Smooth muscle cell (in vitro differentiated cells): ENCODE data around the gene TRAPPC11. TPM values are rescaled to one million over a fixed set of nuclear protein-coding genes. Genes with fewer than 3 reads are reported as not detected.

Experiments
- DNase-seq: peaks from one replicate; lab custom pipeline; 2025; ENCODE audit not compliant: unreplicated experiment; lab: John Stamatoyannopoulos, UW
- H2AFZ ChIP-seq: fragments of 200-600 bp; sonication (generic); 2 replicates; pipeline ENCODE4 v1.6.0; 2016; ENCODE audit warnings: antibody characterized with exemption, low read depth, mild to moderate bottlenecking
- H3F3A ChIP-seq: fragments of 200-600 bp; sonication (generic); 2 replicates; pipeline ENCODE4 v1.6.0; 2017; ENCODE audit warnings: antibody characterized with exemption, low read depth
- H3K27ac ChIP-seq: fragments of 200-600 bp; sonication (generic); 2 replicates; pipeline ENCODE4 v1.5.1; 2016; ENCODE audit warnings: low read depth, mild to moderate bottlenecking
- H3K27me3 ChIP-seq: fragments of 200-600 bp; sonication (generic); 2 replicates; pipeline ENCODE4 v1.6.1; 2016; ENCODE audit warnings: low read depth, mild to moderate bottlenecking
- H3K36me3 ChIP-seq: fragments of 200-600 bp; sonication (generic); 2 replicates; pipeline ENCODE4 v1.5.1; 2016; ENCODE audit warnings: low read depth
- H3K4me1 ChIP-seq: fragments of 200-600 bp; sonication (generic); 2 replicates; pipeline ENCODE4 v1.5.1; 2016; ENCODE audit warnings: low read depth
- H3K4me2 ChIP-seq: fragments of 200-600 bp; sonication (generic); 2 replicates; pipeline ENCODE4 v1.6.0; 2016; ENCODE audit warnings: mild to moderate bottlenecking
- H3K4me3 ChIP-seq: fragments of 200-600 bp; sonication (generic); 2 replicates; pipeline ENCODE4 v1.5.1; 2016; ENCODE audit warnings: mild to moderate bottlenecking
- H3K79me2 ChIP-seq: fragments of 200-600 bp; sonication (generic); 2 replicates; pipeline ENCODE4 v1.6.0; 2016; ENCODE audit warnings: low read depth, mild to moderate bottlenecking
- H3K9ac ChIP-seq: fragments of 200-600 bp; sonication (generic); 2 replicates; pipeline ENCODE4 v1.6.0; 2016; ENCODE audit warnings: low read depth
- H3K9me3 ChIP-seq: fragments of 200-600 bp; sonication (generic); replicated peaks from 2 replicates; pipeline ENCODE4 v1.5.1; 2016; ENCODE audit warnings: low read depth
- H4K20me1 ChIP-seq: fragments of 200-600 bp; sonication (generic); 2 replicates; pipeline ENCODE4 v1.6.0; 2016; ENCODE audit warnings: low read depth
- WGBS: methylation state at CpG from one replicate; pipeline ENCODE4 v1.1.7; 2016; ENCODE audit warnings: low lambda C conversion rate; 5-methylcytosine and 5-hydroxymethylcytosine counted together
- polyA plus RNA-seq: library from polyadenylated mRNA; unstranded; fragments of >200 nt; fragmentation: Nextera tagmentation; extraction: Ambion mirVana; gene quantifications from 2 replicates; pipeline ENCODE4 v1.2.1, GENCODE V29; 2016
- total RNA-seq: library from RNA; depleted of rRNA; stranded (reverse); fragments of >200 nt; gene quantifications from 2 replicates; pipeline ENCODE4 v1.2.3, GENCODE V29; 2014
- TF ChIP-seq, protein P1 (sequence below): fragments of 200-600 bp; sonication (generic); IDR thresholded peaks from 2 replicates; pipeline ENCODE4 v1.5.1; 2017; ENCODE audit warnings: borderline replicate concordance, mild to moderate bottlenecking, antibody characterized with exemption; ENCODE audit not compliant: insufficient read depth, poor library complexity, severe bottlenecking

The TRAPPC11 gene
- total and polyA plus RNA-seq, 2 experiments from 2014 or later, result 12.4 to 41.0 TPM

DNA sequence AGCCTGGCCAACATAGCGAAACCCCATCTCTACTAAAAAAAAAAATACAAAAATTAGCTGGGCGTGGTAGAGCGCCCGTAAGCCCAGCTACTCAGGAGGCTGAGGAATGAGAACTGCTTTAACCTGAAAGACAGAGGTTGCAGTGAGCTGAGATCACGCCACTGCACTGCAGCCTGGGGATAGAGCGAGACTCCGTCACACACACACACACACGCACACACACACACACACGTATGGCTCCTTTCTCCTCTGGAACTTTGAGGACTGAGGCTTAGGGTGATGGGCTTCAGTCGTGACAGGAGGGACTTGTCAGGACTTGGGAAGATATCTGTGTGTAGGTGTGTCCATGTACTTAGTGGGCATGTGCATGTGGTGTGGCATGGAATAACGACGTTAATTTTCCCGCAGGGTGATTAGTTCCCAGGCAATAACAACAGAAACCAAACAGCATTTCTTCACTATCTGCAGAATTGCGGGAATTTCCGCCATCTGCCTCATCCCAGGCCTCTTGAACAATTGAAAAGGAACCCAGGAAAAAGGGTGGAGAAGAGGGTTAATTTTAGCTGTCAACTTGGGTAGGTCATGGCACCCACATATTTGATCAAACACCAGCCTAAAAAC, 47.8 kb upstream of the TRAPPC11 start:
- peak overlapping the region; percentile 63 for H3K27ac ChIP-seq
- TF ChIP-seq, protein P1, sequence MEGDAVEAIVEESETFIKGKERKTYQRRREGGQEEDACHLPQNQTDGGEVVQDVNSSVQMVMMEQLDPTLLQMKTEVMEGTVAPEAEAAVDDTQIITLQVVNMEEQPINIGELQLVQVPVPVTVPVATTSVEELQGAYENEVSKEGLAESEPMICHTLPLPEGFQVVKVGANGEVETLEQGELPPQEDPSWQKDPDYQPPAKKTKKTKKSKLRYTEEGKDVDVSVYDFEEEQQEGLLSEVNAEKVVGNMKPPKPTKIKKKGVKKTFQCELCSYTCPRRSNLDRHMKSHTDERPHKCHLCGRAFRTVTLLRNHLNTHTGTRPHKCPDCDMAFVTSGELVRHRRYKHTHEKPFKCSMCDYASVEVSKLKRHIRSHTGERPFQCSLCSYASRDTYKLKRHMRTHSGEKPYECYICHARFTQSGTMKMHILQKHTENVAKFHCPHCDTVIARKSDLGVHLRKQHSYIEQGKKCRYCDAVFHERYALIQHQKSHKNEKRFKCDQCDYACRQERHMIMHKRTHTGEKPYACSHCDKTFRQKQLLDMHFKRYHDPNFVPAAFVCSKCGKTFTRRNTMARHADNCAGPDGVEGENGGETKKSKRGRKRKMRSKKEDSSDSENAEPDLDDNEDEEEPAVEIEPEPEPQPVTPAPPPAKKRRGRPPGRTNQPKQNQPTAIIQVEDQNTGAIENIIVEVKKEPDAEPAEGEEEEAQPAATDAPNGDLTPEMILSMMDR, result no peak
- no peak overlapping the region for H2AFZ ChIP-seq
- no peaks in the 10 kb centered on the region for H3K79me2 ChIP-seq
- no peaks in the 10 kb centered on the region for H3F3A ChIP-seq
- no peak for DNase-seq
- no peaks in the 10 kb centered on the region for H3K9me3 ChIP-seq
- no peak overlapping the region for H3K4me3 ChIP-seq
- H3K9ac ChIP-seq, result peak overlapping the region; percentile 57
- no peaks in the 10 kb centered on the region for H3K36me3 ChIP-seq
- peak overlapping the region; percentile 32 for H3K4me2 ChIP-seq
- H4K20me1 ChIP-seq, result no peaks in the 10 kb centered on the region
- no peaks in the 10 kb centered on the region for H3K4me1 ChIP-seq
- H3K27me3 ChIP-seq, result no peaks in the 10 kb centered on the region
- WGBS, result 78% methylated on average over 15 of the region's 15 CpGs

DNA sequence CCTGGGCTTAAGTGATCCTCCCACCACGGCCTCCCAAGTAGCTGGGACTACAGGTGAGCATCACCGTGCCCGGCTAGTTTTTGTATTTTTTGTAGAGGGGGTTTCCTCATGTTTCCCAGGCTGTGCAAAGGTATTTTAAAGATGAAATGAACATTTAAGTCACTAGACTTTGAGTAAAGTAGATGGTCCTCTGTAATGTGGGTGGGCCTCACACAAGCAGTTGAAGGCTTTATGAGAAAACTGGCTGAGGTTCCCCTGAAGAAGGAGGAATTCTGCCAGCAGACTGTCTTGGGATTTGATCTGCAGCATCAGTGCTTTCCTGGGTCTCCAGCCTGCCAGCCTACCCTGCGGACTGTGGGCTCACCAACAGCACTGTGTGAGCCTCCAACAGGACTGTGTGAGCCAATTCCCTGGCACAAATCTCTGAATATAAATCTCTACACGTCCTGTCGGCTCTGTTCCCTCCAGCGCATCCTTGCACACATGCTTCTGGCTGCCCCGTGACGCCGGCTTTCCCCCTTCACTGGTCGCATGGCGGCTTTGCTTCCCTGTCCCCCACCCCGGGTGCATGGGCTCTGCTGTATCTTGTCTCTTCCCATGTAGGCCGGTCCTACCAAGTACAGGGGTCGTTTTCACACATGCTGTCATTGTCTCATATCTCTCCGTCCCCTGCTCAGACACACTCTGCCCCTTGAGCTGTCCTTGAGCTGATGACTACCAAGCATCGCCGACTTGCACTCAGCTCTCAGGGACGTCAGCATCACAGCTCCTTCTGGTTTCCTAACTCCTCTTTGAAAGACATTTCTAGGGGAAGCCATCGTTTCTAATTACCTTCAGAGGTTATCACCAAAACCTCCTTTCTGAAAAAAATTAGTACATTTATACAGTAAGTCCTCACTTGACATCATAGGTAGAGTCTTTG, 46.5 kb upstream of the TRAPPC11 start:
- Histone ChIP-seq H3K79me2 (no peaks in the 10 kb centered on the region), H3K36me3 (no peaks in the 10 kb centered on the region), H3K4me2 (no peak overlapping the region), H3K4me1 (no peaks in the 10 kb centered on the region), H3K27me3 (no peaks in the 10 kb centered on the region), H3K27ac (no peak overlapping the region), H3K9me3 (no peaks in the 10 kb centered on the region), H3F3A (no peaks in the 10 kb centered on the region), H3K9ac (no peak overlapping the region), H3K4me3 (no peak overlapping the region), H4K20me1 (no peaks in the 10 kb centered on the region), H2AFZ (no peak overlapping the region)
- WGBS, result 91% methylated on average over 20 of the region's 20 CpGs
- no peak for DNase-seq
- TF ChIP-seq, protein P1, result no peak

DNA sequence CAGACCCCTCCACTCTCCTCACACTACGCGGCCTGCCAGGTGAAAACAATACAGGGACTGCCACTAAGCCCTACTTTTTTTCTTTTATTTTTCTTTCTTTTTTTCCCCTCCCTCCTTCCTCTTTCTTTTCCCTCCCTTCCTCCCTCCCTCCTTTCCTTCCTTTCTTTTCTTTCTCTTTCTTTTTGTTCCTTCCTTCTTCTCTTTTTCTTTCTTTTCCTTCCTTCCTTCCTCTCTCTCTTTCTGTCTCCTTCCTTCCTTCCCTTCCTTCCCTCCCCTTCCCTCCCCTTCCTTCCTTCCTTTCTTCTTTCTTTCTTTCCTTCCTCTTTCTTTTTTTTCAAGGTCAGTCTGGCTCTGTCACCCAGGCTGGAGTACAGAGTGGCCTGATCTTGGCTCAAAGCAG, 42.0 kb upstream of the TRAPPC11 start:
- WGBS, result 91% methylated on average over 2 of the region's 2 CpGs
- TF ChIP-seq, protein P1, result no peak

More for the DNA sequence above, 42.0 kb upstream of the TRAPPC11 start:
- Histone ChIP-seq H3K9ac (no peak overlapping the region), H4K20me1 (no peaks in the 10 kb centered on the region), H3K4me3 (no peak overlapping the region), H3K4me2 (no peak overlapping the region), H3K79me2 (no peaks in the 10 kb centered on the region), H3K36me3 (no peaks in the 10 kb centered on the region), H3F3A (no peaks in the 10 kb centered on the region), H3K4me1 (peaks cover 10% of the 10 kb centered on the region), H2AFZ (no peak overlapping the region), H3K27me3 (no peaks in the 10 kb centered on the region), H3K27ac (no peak overlapping the region), H3K9me3 (no peaks in the 10 kb centered on the region)
- no peak for DNase-seq
